Measurements from ENCODE around the gene HTR4. TPM values are rescaled to one million over a fixed set of nuclear protein-coding genes. Genes with fewer than 3 reads are reported as not detected.

HTR4 gene
- total RNA-seq, 1 donor from 2014 or later, result 0.99 TPM

- Histone ChIP-seq H3K4me1 (peaks cover 14% of the 10 kb centered on the region), H3K36me3 (no peaks in the 10 kb centered on the region), H3K9me3 (replicated peaks) (no peaks in the 10 kb centered on the region), H3K27me3 (ENCODE audit: low read depth) (no peaks in the 10 kb centered on the region), H3K4me3 (no peak overlapping the region), H3K27ac (replicated peaks) (no peak overlapping the region)
- no peak for DNase-seq
- intact Hi-C loops (cut with micrococcal nuclease), result no loop called here
- TF ChIP-seq, protein P1, sequence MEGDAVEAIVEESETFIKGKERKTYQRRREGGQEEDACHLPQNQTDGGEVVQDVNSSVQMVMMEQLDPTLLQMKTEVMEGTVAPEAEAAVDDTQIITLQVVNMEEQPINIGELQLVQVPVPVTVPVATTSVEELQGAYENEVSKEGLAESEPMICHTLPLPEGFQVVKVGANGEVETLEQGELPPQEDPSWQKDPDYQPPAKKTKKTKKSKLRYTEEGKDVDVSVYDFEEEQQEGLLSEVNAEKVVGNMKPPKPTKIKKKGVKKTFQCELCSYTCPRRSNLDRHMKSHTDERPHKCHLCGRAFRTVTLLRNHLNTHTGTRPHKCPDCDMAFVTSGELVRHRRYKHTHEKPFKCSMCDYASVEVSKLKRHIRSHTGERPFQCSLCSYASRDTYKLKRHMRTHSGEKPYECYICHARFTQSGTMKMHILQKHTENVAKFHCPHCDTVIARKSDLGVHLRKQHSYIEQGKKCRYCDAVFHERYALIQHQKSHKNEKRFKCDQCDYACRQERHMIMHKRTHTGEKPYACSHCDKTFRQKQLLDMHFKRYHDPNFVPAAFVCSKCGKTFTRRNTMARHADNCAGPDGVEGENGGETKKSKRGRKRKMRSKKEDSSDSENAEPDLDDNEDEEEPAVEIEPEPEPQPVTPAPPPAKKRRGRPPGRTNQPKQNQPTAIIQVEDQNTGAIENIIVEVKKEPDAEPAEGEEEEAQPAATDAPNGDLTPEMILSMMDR (IDR thresholded peaks at IDR 0.05; ENCODE audit: borderline replicate concordance), result no peak
Observed at GRCh38 chr5:148565148-148565547, 89.2 kb downstream of the HTR4 start.

- Histone ChIP-seq H3K4me3 (no peak overlapping the region), H3K36me3 (no peaks in the 10 kb centered on the region), H3K27me3 (ENCODE audit: low read depth) (no peaks in the 10 kb centered on the region), H3K9me3 (replicated peaks) (no peaks in the 10 kb centered on the region), H3K27ac (replicated peaks) (no peak overlapping the region), H3K4me1 (peaks cover 8% of the 10 kb centered on the region)
- no peak for DNase-seq
- intact Hi-C loops (cut with micrococcal nuclease), result no loop called here
- TF ChIP-seq, protein P1 (IDR thresholded peaks at IDR 0.05; ENCODE audit: borderline replicate concordance), result no peak
Observed at GRCh38 chr5:148563021-148563420, 91.3 kb downstream of the HTR4 start.

DNA sequence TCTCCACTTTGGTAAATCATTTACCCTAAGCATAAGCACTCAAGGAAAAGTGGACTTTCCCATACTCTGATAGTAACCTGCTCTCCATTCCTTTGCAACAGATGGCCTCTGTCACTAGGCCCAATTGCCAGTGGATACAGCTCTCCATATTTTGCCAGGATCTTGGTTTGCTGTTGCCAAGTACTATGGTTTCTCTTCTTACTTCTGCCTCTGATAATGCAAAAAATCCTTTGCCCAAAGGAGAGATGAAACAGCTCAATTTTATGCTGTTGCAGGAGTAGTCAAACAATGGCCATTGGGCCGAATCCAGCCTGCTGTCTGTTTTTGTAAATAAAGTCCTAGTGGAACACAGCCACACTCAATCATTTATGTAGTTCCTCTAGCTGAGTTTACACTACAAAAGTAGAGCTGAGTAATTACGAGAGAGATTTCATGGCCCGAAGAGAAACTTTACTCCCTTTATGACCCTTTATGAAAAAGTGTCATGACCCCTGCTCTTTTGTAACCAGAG lies 92.5 kb downstream of the HTR4 start:
- intact Hi-C loops (cut with micrococcal nuclease), result no loop called here
- no peak overlapping the region for H3K27ac ChIP-seq (replicated peaks)
- peaks cover 8% of the 10 kb centered on the region for H3K4me1 ChIP-seq
- DNase-seq, result no peak
- no peaks in the 10 kb centered on the region for H3K9me3 ChIP-seq (replicated peaks)
- TF ChIP-seq, protein P1 (IDR thresholded peaks at IDR 0.05; ENCODE audit: borderline replicate concordance), result no peak
- no peaks in the 10 kb centered on the region for H3K36me3 ChIP-seq
- no peak overlapping the region for H3K4me3 ChIP-seq
- no peaks in the 10 kb centered on the region for H3K27me3 ChIP-seq (ENCODE audit: low read depth)

DNA sequence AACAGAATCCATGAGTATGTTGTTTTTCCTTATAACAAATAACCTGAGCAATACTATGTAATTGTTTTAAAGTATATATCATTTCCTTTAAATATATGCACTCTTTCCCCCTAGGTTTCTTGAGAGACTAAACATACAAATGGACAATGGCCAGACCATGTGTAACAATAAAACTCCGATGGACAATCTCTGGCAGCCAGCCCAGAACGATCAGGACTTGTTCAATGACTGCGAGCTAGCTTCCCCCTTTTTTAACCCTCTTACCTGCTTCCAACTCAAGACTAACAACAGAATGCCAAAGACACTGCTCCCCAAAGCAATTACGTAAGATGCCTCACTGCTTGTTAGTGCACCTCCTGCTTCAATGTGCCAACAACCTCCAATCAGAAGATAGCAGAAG lies 94.9 kb downstream of the HTR4 start:
- intact Hi-C loops (cut with micrococcal nuclease), result no loop called here
- TF ChIP-seq, protein P1 (IDR thresholded peaks at IDR 0.05; ENCODE audit: borderline replicate concordance), result no peak
- H3K4me1 ChIP-seq, result no peaks in the 10 kb centered on the region
- no peak for DNase-seq
- no peaks in the 10 kb centered on the region for H3K9me3 ChIP-seq (replicated peaks)
- no peaks in the 10 kb centered on the region for H3K27me3 ChIP-seq (ENCODE audit: low read depth)
- H3K4me3 ChIP-seq, result no peak overlapping the region
- H3K36me3 ChIP-seq, result no peaks in the 10 kb centered on the region
- H3K27ac ChIP-seq (replicated peaks), result no peak overlapping the region

DNA sequence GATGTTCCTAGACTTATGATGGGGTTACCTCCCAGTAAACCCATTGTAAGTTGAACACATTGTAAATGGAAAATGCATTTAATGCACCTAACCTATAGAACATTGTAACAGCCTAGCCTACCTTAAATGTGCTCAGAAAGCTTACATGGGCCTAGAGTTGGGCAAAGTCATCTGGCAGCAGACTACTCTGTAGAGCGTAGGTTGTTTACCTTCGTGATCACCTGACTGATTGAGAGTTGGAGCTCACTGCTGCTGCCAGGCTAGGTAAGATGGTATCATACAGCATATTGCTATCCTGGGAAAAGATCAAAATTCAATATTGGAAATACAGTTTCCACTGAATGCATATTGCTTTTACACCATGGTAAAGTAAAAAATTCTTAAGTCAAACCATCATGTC lies 95.4 kb downstream of the HTR4 start:
- intact Hi-C loops (cut with micrococcal nuclease), result no loop called here
- Histone ChIP-seq H3K27ac (replicated peaks) (no peak overlapping the region), H3K27me3 (ENCODE audit: low read depth) (no peaks in the 10 kb centered on the region)

More for the DNA sequence above, 95.4 kb downstream of the HTR4 start:
- TF ChIP-seq, protein P1 (IDR thresholded peaks at IDR 0.05; ENCODE audit: borderline replicate concordance), result no peak
- DNase-seq, result no peak
- no peaks in the 10 kb centered on the region for H3K9me3 ChIP-seq (replicated peaks)
- H3K4me1 ChIP-seq, result no peaks in the 10 kb centered on the region
- H3K36me3 ChIP-seq, result no peaks in the 10 kb centered on the region
- no peak overlapping the region for H3K4me3 ChIP-seq

Data from left ventricle myocardium inferior (tissue), 1 donor.